Neural cell (in vitro differentiated cells): Measurements from ENCODE around the gene SFT2D1.

Source experiments
- EP300 ChIP-seq: fragments of 450-650 bp; conservative IDR thresholded peaks from 2 replicates; pipeline ENCODE4 v1.6.1; 2014; ENCODE audit warnings: antibody characterized with exemption, mild to moderate bottlenecking, moderate library complexity; ENCODE audit not compliant: poor library complexity, severe bottlenecking
- EZH2 ChIP-seq: fragments of 200-600, 300-800 bp; shearing (Covaris generic), sonication (generic); IDR thresholded peaks from 2 replicates; pipeline ENCODE4 v1.6.1; 2014; ENCODE audit warnings: antibody characterized with exemption, low read length, borderline replicate concordance, mild to moderate bottlenecking; ENCODE audit not compliant: insufficient read depth, poor library complexity, severe bottlenecking
- MXI1 ChIP-seq: fragments of 450-650 bp; conservative IDR thresholded peaks from 2 replicates; pipeline ENCODE4 v1.6.1; 2014; ENCODE audit warnings: antibody characterized with exemption, mild to moderate bottlenecking; ENCODE audit not compliant: poor library complexity, severe bottlenecking
- POLR2AphosphoS5 ChIP-seq: IDR thresholded peaks from 2 replicates; pipeline ENCODE4 v1.6.1; 2012
- SMC3 ChIP-seq: fragments of 450-650 bp; conservative IDR thresholded peaks from 2 replicates; pipeline ENCODE4 v1.6.1; 2014; ENCODE audit warnings: antibody characterized with exemption, mild to moderate bottlenecking, moderate library complexity; ENCODE audit not compliant: poor library complexity
- TF ChIP-seq, protein P1 (sequence below): fragments of 450-650 bp; IDR thresholded peaks from 2 replicates; pipeline ENCODE4 v1.5.1; 2014; ENCODE audit warnings: antibody characterized with exemption, mild to moderate bottlenecking, moderate library complexity; ENCODE audit not compliant: poor library complexity, severe bottlenecking

DNA sequence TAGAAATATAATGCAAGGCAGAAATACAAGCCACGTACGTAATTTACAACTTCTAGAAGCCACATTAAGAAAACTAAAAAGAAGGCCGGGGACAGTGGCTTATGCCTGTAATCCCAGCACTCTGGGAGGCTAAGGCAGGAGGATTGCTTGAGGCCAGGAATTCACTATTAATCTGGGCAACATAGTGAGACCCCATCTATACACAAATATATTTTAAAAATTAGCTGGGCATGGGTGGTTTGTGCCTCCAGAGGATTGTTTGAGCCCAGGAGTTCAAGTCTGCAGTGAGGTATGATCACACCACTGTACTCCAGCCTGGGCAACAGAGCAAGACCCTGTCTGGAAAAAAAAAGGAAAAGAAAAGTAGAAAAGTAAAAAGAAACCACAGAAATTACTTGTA, 28.1 kb upstream of the SFT2D1 start:
- TF ChIP-seq SMC3 (no peak), EP300 (no peak), EZH2 (no peak), MXI1 (no peak), POLR2AphosphoS5 (no peak)
- TF ChIP-seq, protein P1, sequence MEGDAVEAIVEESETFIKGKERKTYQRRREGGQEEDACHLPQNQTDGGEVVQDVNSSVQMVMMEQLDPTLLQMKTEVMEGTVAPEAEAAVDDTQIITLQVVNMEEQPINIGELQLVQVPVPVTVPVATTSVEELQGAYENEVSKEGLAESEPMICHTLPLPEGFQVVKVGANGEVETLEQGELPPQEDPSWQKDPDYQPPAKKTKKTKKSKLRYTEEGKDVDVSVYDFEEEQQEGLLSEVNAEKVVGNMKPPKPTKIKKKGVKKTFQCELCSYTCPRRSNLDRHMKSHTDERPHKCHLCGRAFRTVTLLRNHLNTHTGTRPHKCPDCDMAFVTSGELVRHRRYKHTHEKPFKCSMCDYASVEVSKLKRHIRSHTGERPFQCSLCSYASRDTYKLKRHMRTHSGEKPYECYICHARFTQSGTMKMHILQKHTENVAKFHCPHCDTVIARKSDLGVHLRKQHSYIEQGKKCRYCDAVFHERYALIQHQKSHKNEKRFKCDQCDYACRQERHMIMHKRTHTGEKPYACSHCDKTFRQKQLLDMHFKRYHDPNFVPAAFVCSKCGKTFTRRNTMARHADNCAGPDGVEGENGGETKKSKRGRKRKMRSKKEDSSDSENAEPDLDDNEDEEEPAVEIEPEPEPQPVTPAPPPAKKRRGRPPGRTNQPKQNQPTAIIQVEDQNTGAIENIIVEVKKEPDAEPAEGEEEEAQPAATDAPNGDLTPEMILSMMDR, result no peak
